GM21576 (cell line): ENCODE results near the gene TRAF7.

ENCODE experiments used
- ATAC-seq: cut with Tn5 transposase; IDR thresholded peaks from one replicate; pipeline ENCODE4 v1.9.1; 2021; ENCODE audit warnings: mild to moderate bottlenecking, moderate library complexity; ENCODE audit not compliant: unreplicated experiment

The TRAF7 gene

DNA sequence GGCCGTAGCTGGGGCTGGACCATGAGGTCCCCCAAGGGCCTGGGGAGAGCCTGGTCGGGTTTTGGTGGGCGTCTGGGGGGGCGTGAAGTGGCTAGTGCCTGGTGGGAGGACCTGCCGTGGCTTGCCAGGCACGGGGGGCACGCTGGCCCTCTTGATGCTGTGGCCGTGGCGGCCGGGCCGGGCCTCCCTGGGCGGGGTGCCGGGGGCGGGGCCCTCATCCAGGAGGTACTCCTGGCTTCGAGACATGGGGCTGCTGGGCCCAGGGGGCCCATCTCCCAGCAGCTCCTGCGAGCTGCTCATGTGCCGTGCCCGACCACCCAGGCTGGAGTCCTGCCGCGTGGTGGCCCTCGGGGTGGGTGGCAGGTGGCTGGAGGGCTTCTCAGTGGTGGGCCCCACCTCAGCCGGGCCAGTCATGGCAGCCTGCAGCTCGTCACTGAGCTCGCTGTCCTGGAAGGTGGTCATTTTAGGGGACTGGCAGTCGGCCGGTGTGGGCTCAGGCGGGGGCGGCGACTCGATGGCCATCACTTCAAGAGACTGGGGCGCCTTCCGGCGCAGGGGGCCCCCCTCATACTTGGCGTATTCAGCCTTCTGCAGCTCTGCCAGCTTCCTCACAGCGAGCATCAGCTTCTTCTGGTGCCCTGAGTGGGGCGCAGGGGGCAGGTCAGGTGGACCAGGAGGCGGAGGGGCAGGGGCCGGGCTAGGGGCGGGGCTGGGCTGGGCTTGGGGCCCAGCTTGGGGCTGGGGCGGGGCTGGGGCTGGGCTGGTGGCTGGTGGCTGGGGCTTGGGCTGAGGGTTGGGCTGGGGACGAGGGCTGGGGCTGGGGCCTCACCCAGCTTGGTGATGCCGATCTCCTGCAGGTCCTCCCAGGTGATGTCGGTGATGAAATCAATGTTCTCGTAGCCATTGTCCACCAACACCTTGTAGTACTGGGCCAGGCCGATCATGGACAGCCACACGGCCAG is 25.7 kb downstream of the TRAF7 start:
- no peak for ATAC-seq

DNA sequence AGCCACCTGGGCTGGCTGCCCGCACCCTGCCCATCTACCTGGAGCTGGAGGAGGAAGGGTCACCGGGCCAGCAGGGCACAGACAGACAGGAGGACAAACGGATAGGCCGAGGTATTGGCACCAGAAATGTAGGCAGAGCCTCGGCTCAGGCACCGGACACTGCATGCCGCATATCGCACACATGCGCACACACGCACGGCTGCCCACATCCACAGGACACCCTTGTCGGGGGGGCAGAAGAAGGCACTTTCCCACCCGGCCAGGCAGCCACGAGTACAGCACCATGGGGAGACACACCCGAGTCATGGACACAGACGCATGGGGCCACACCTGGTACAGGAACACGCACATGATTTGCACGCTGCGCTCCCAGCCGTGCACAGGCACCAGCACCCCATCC is 26.4 kb downstream of the TRAF7 start:
- no peak for ATAC-seq

DNA sequence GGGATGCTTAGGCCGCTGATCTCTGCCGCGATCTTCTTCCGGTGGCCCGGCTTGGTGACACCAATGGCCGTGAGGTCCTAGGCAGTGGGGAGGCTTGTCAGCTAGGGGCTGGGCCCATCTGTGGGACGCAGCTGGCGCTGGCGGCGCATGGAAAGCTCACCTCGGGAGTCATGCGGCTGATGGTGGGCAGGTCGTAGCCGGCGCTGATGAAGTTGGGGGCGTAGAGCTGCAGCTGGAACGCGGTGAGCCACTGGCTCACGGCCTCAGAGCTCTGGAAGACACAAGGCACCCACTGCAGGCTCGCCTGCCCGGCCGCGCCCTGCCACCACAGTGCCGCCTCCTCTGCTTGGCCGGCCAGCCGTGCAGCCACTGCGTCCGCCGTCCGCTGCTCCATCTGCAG is 28.1 kb downstream of the TRAF7 start:
- no peak for ATAC-seq

DNA sequence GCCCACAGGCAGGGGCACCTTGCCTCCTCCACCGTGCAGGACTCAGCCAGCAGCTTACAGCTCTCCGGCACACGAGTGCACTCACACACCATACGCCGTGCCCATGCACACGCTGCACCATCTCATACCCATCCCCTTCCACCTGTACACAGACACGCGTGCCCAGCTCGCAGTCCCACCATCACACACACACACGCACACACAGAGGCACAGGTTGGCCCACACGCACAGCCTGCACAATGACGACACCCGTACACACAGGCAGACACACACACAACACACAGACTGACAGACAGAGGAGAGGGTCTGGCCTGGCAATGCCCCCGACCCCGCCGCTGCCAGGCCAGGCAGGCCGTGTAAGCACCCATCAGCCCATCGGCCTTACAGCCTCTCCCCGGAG is 28.8 kb downstream of the TRAF7 start:
- no peak for ATAC-seq

DNA sequence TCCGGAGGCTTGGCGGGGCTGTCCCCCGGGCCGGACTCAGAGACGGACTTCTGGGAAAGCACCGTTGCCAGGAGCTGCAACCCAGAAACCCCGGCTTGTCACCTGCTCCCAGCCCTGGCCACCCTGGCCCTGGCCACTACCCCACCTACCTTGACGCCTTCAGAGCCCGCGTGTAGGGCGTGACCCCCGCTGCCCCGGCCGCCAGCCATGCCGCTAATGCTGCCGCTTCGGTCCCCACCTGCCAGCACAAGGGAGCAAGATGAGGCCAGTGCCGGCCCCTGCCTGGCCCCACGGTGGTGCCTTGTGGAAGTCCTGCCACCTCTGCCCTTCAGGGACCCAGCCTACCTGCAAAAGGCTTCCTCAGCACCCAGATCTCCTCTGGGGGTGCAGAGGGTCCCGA is 29.4 kb downstream of the TRAF7 start:
- no peak for ATAC-seq

DNA sequence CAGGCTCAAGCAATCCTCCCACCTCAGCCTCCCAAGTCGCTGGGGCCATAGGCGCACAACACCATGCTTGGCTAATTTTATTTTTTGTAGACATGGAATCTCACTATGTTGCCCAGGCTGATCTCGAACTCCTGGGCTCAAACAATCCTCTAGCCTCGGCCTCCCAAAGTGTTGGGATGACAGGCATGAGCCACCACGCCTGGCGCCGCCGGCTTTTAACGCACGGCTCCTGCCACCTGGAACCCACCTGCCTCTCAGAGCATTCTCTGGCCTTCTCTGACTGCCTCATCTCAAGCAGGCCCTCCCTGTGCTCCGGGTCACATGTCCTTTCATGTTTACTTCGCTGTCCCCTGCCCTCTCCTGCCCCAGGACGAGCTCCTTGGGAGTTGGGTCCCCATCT is 30.5 kb downstream of the TRAF7 start:
- ATAC-seq: no peak

DNA sequence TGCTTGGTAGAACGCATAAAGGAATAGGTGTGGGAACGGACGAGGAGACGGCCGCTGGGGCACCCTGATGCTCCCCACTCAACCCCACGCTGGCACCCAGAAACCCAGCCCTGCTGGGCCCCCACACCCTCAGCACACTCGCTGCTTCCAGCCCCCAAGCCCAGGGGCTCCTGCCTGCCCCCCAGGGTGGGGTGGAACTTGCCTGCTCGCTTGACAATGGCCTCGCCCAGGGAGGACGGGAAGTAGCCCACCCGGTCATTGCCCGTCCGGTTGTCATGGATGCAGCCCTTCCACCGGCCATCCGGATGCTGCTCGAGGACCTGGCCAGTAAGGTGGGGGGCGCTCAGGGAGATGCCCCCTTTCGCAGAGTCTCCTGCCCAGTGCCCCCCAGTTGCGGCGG is 30.9 kb downstream of the TRAF7 start:
- ATAC-seq: no peak

DNA sequence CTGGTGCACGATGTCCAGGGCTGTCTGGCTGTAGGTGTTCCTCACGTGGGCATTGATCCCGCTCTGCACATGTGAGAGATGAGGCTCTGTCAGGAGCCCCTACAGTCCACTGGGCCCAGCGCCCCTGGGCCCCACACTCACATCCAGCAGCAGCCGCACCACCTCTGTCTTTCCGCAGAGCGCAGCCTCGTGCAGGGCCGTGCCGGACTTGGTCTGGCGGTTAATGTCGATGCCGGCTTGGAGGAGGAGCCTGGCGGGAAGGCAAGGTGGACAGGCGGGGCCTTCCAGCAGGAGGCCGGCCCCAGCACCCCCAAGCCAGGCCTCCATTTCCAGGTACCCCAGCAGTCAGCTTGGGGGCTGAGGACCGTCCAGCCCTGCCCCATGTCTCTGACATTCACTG is 31.6 kb downstream of the TRAF7 start:
- ATAC-seq: no peak

DNA sequence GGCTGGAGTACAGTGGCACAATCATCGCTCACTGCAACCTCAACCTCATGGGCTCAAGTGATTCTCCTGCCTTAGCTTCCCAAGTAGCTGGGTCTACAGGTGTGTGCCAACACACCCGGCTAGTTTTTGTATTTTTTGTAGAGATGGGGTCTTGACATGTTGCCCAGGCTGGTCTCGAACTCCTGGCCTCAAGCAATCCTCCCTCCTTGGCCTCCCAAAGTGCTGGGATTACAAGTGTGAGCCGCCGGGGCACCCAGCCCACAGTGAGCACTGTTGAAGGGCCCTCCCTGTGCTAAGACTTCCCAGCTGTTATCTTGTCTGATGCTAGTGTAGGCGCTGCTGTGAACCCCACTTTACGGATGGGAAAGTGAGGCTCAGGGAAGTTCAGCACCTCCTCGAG is 32.8 kb downstream of the TRAF7 start:
- ATAC-seq: no peak

DNA sequence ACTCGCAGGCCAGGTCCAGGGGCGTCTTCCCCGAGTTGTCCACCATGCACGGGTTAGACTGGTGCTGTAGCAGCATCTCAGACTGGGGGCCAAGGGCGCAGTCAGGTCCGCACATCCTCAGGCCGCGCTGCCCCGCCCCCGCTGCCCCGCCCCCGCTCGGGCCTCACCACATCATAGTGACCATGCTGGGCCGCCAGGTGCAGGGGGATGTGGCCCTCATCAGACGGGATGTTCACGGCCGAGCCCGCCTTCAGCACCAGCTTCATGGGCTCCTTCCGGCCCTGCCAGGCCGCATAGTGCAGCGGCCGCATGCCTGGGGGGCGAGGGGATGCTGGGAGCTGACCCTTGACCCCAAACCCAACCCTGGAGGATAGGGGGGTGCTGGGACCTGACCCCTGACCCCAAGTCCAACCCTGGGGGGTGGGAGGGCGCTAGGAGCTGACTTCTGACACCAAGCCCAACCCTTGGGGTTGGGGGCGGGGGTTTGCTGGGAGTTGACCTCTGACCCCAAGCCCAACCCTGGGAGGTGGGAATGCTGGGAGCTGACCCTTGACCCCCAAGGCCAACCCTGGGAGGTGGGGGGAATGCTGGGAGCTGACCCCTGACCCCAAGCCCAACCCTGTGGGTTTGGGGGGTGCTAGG is 33.8 kb downstream of the TRAF7 start:
- no peak for ATAC-seq

DNA sequence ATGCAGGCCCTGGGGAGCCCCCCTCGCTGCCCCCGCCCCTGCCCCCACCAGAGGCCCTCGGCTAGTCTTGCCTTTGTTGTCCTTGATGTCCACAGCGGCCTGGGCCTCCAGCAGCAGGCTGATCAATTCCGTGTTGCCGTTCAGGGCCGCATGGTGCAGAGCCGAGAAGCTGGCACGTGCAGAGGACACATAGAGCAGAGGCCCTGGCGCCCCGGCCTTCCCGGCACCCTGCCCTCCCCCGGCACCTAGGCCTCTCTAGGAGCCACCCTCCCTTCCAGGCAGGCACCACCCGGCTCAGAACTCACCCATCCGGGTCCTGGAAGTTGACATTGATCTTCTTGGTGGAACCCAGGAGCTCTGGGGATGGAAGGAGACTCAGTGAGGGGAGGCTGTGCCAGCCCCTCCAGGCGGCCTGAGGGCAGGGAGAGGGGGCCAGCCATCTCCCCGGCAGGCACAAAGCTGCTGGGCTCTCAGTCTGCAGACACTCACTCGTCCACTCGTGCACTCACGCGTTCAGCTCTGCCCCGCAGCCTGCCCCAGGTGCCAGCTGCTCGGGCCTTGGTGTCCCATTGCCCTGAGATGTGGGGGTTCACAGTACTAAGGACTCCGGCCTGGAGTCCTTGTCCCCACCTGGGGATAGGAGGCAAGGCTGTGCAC is 34.5 kb downstream of the TRAF7 start:
- ATAC-seq: no peak

DNA sequence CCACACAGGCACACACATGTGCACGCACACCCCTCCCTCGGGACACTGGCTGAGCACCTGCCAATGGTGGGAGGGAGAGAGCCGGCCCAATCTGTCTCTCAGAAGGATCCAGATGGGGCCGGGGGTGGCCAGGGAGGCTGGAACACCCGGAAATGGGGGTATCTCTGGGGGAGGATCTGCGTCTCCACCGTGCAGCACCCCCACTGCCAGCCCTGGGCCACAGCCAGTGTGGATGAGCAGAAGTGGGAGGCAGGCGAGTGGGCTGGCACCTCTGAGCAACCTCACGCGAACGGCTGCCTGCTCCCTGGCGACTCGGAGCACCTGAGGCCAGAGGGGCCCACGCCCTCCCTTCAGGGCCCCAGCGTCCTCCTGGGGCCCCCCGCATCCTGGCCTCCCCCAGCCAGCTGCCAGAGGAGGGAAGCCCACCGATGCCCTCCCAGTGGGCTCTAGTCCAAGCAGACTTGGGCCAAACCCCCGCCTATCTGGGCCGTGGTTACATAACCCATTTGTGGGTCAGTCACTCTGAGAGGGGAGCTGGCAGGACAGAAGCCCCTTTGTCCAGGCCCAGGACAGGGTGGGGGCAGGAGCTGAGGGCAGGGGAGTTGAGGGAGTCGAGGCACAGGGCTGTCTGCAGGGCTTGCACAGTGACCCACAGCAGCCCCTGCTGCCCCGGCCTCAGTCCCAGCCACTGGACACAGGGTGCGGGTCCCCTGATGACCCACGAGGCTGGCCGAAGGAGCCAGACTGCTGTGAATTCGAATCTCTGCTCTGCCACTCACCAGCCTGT is 35.3 kb downstream of the TRAF7 start:
- no peak for ATAC-seq

DNA sequence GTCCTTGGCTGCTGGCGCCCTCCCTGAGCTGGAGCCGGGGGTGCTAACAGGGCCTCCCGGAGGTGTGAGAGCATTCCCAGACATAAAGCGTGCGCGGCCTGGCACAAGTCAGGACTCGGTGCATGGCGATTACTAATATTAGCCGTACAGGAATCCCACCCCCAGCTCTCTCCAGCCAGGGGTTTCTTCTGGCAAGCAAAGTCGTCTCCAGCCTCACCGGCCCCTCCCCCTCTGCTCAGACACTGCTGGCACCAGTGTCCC is 35.8 kb downstream of the TRAF7 start:
- ATAC-seq: no peak

DNA sequence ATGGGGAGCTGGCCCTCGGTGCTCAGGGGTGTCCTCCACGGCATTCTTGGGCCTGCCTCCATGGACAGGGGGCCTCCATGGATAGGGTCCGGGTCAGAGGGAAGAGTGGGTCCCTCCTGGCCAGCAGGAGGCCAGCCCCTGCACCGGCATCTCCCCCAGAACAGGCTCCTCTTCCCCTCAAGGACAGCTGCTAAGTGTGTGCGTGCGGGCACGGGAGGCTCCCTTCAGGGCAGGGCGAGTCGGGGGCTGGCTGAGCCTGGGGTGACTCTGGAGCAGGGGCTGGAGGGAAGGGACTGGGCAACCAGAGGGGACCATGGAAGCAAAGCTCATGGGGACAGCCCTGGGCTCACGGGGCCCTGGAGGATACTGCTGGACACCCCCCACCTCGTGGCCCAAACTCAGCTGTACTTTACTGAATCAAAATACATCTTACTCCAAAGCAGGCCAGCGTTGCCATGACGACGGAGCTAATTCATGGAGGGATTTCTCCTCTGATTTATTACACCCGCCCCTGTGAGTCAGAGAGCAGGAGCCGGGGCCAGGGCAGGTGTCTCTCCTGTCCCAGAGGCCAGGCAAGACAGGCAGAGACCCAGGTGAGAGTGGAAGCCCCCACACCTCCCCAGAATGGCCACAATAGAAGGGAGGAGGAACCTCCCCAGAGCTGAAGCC is 38.7 kb downstream of the TRAF7 start:
- ATAC-seq: no peak

DNA sequence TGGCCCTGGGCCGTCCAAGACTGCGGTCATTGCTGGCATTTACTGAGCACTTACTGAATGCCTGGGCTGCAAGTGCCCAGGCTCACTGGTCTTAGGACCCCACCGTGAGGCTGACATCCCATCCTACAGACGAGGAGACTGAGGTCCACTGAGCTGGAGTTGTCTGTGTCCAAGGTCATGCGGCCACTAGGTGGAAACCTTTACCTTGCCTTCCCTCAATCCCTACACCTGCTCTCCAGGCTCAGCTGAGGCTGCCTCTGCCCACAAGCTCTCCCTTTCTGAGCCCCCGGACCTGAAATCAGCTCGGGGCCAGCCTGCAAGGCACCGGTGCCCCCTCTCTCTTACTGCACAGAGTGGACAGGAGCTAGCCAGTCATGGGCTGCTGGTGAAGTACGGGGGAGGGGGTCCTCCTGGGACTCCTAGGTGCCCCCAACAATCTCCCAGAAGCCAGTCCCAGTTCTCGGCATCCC is 39.3 kb downstream of the TRAF7 start:
- no peak for ATAC-seq

DNA sequence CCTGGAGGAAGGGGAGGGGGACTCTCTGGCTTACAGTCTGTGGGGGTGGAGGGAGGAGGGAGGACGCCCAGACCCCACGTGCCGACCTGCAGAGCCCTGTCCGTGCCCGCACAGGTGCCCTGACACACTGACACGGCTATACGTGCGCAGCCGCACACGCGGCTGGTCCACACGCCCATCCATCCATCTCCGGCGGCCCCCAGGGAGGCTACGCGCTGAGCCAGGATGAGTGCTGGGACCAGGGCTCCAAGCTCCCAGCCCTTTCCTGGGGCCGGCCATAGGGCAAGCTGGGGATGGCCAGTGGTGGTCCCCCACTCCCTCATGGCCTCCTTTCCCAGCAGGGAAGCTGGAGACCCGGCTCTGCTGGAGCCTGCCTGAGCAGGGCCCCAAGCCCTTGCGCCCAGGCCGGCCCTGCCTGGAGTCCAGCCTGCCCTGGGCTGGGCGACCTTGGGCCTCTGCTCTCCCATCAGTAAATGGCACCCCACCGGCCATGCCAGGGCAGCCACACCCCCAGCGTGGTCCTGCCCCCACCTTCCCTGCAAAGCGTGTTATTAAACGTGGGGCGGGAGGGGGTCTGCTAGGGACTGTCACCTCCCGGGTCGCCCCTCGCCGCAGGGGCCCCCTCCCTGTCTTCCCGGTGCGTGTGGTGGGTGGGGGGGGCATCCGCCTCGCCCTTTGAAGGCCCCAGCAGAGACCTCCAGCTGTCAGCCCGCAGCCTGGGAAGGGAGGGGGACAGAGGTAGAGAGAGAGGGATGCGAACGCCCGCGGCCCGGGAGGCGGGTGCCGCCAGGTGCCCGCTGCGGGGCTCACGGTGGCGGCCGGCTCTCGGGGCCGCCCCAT is 40.0 kb downstream of the TRAF7 start:
- no peak for ATAC-seq

DNA sequence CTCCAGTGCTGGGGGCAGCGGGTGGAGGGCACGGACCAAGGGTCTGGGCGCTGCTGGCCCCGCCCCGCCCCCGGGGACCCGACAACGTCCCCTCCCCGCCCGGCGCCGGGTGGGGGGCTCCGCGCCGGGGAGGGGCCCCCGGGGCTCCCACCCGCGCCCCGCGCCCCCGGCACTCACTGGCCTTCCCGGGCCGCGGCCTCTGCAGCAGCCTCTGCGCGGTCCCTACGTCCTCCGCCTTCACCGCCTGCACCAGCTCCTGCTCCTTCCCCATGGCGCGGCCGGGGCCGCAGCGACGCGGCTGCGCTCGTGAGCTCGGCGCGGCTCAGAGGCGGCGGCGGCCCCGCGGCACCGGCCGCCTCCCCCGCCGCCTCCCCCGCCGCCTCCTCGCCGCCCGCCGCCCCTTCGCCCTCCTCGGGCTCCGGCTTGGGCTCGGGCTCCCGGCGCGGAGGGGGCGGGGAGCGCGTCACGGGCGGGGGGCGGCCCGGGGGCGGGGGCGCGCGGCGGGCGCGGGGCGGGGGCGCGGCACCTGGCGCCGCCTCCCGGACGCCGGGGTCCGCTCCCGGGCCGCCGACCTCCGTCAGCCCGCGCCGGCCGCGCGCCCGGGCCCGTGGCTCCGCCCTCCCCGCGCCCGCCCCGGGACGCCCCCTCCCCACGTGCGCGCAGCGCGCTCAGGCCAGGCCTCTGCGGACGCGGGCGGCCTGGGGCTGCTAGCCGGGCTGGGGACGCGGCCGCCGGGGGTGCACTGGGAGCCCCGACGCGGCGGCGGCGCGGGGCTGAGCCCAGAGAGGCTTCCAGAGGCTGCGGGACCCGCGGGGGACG is 40.8 kb downstream of the TRAF7 start, which contains the start of gene CASKIN1:
CASKIN1 (minus strand) TSS at position 444 of the 819 bp plus-strand sequence; CDS start at position 271, 173 bp downstream.
- ATAC-seq: no peak

DNA sequence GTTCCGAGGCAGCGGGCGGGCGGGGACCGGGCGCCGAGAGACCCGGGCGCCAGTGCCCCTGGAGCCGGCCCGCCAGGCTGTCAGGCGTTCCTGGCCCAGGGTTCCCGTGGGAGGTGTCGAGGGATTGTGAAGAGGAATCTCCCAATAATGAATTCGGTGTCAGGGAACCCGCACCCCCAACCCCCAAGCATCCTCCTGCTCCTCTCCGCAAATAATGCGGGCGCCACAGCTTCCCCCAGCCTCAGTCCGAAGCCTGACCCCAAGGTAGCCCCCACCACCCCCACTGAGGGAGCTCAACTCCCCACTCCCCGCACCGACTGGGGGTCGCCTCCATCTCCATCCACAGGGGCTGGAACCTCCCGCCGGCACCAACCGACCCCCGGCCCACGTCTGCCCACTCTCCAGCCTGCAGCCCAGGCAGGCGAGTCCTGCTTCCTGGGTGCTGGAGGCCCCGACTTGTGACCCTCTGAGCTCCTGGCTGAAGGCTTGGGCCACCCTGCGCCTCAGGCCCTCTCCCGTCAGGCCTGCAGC is 41.5 kb downstream of the TRAF7 start:
- no peak for ATAC-seq

DNA sequence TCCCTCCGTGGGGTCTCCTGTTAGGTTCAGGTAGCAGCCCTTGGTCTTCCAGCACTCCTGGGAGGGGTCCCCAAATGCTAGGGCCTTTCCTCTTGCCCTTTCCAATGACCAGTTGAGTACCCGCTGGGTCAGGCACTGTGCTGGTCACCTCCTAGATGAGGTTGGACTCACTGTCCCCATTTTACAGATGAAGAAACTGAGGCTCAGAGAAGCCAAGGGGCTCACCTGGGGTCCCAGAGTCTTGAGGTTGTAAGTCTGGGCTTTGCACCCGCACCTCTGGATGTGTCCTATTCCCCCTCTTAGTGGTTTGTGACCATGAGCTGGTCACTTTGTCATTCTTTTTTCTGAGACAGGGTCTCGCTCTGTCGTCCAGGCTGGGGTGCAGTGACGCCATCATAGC is 42.2 kb downstream of the TRAF7 start:
- no peak for ATAC-seq
